PC-9 (cell line): ENCODE data around the gene MAMSTR. TPM values are rescaled to one million over a fixed set of nuclear protein-coding genes. Genes with fewer than 3 reads are reported as not detected.
A peak's percentile ranks its signal among the peaks of the same experiment; 100 is the strongest.

ENCODE experiments used
- BruUV-seq: library from RNA; stranded (reverse); fragments of 400-500 nt; replicated peaks from 2 replicates; lab custom pipeline; 2021; lab: Mats Ljungman, UMichigan
- CTCF ChIA-PET: fragments of 300-600 bp; sonication (Branson Sonifier 250); formaldehyde crosslinking; loops from one replicate; lab custom pipeline; 2022; ENCODE audit warnings: antibody characterized with exemption; lab: Charles Lee
- POLR2A ChIA-PET: fragments of 300-600 bp; sonication (Branson Sonifier 250); formaldehyde crosslinking; loops from one replicate; lab custom pipeline; 2022; ENCODE audit warnings: antibody characterized with exemption; ENCODE audit not compliant: unreplicated experiment; lab: Charles Lee
- DNase-seq, 2 experiments: peaks; one replicate each; pipeline versions ENCODE4 v3.0.0 to v3.0.0-alpha.2; 2015 to 2022; ENCODE audit warnings: mixed read lengths in 1 of 2
- H2AFZ ChIP-seq: fragments of 200-600 bp; sonication (generic); 2 replicates; pipeline ENCODE4 v1.8.1; 2017; ENCODE audit warnings: antibody characterized with exemption
- H3F3A ChIP-seq: fragments of 200-600 bp; sonication (generic); 2 replicates; pipeline ENCODE4 v1.8.1; 2017; ENCODE audit warnings: antibody characterized with exemption, mild to moderate bottlenecking, low read depth; ENCODE audit not compliant: insufficient read depth
- H3K27ac ChIP-seq: fragments of 200-600 bp; sonication (generic); 2 replicates; pipeline ENCODE4 v1.6.1; 2016; ENCODE audit warnings: mixed run types
- H3K27me3 ChIP-seq: fragments of 200-600 bp; sonication (generic); 2 replicates; pipeline ENCODE4 v1.6.1; 2016; ENCODE audit warnings: low read depth, mixed run types; ENCODE audit not compliant: insufficient read depth
- H3K36me3 ChIP-seq: fragments of 200-600 bp; sonication (generic); 2 replicates; pipeline ENCODE4 v1.6.1; 2016; ENCODE audit warnings: low read depth, mixed run types
- H3K4me1 ChIP-seq: fragments of 200-600 bp; sonication (generic); replicated peaks from 2 replicates; pipeline ENCODE4 v1.6.1; 2016; ENCODE audit warnings: mixed run types; ENCODE audit not compliant: insufficient read depth
- H3K4me2 ChIP-seq: fragments of 200-600 bp; sonication (generic); 2 replicates; pipeline ENCODE4 v1.6.1; 2017; ENCODE audit warnings: mixed run types
- H3K4me3 ChIP-seq: fragments of 200-600 bp; sonication (generic); 2 replicates; pipeline ENCODE4 v1.6.1; 2016; ENCODE audit warnings: mixed run types
- H3K79me2 ChIP-seq: fragments of 200-600 bp; sonication (generic); 2 replicates; pipeline ENCODE4 v1.6.1; 2017; ENCODE audit warnings: low read depth, mixed run types
- H3K9me2 ChIP-seq: fragments of 200-600 bp; sonication (generic); 2 replicates; pipeline ENCODE4 v1.8.1; 2017; ENCODE audit warnings: mild to moderate bottlenecking; ENCODE audit not compliant: insufficient read depth
- H3K9me3 ChIP-seq: fragments of 200-600 bp; sonication (generic); 2 replicates; pipeline ENCODE4 v1.8.1; 2016; ENCODE audit warnings: low read depth; ENCODE audit not compliant: insufficient read depth
- H4K20me1 ChIP-seq: fragments of 200-600 bp; sonication (generic); 2 replicates; pipeline ENCODE4 v1.8.1; 2017; ENCODE audit not compliant: insufficient read depth
- EZH2 ChIP-seq: fragments of 200-600 bp; sonication (generic); IDR thresholded peaks from 2 replicates; pipeline ENCODE4 v1.8.0; 2017; ENCODE audit warnings: antibody characterized with exemption, low read depth
- intact Hi-C: fragments of 100-400 bp; cut with micrococcal nuclease; formaldehyde crosslinking; loops from one replicate; pipeline ENCODE4 v1.10.0; 2022; ENCODE audit not compliant: unreplicated experiment
- total RNA-seq: library from RNA; stranded (reverse); gene quantifications from 2 replicates; pipeline ENCODE4 v1.2.3, GENCODE V29; 2021
- TF ChIP-seq, protein P1 (sequence below): fragments of 200-600 bp; sonication (generic); conservative IDR thresholded peaks from 2 replicates; pipeline ENCODE4 v1.6.1; 2017; ENCODE audit warnings: mixed run types, antibody characterized with exemption, mild to moderate bottlenecking, moderate library complexity

The MAMSTR gene
- total RNA-seq, 1 experiment from 2014 or later: 2.6 TPM

DNA sequence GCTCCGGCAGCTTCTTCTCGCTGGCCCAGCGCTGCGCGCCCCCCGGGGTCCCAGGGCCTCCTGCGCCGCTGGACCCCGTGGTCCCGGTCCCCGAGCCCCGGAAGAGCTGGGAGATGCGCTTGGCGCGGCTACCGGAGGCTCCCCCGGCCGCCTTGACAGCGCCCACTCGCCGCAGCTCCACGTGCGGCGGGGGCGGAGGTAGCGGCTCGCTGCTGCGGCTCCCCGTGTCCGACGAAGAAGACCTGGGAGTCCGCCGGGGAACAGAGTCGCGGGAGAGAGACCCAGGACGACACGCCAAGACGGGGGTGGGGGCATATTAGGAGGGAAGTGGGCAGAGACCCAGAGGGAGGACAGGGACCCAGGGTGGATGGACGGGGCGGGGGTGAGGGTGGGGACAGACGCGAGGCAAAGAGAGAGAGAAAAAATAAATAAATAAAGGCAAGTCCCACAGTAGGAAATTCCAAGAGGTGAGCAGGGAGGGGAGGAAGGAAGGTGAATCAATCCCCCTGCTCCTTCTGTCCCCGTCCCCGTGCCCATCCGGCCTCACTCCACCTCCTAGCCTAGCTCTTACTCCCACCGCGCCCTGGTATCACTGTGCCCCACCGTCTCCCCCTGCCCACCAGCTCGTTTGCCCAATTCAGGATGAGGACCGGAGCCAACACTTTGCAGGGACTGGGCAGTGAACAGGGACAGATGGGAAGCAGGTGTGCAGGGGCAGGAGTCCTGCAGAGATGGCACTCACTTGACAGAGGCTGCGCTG lies 20.1 kb upstream of the MAMSTR start:
- H2AFZ ChIP-seq: peak overlapping the region; percentile 85

DNA sequence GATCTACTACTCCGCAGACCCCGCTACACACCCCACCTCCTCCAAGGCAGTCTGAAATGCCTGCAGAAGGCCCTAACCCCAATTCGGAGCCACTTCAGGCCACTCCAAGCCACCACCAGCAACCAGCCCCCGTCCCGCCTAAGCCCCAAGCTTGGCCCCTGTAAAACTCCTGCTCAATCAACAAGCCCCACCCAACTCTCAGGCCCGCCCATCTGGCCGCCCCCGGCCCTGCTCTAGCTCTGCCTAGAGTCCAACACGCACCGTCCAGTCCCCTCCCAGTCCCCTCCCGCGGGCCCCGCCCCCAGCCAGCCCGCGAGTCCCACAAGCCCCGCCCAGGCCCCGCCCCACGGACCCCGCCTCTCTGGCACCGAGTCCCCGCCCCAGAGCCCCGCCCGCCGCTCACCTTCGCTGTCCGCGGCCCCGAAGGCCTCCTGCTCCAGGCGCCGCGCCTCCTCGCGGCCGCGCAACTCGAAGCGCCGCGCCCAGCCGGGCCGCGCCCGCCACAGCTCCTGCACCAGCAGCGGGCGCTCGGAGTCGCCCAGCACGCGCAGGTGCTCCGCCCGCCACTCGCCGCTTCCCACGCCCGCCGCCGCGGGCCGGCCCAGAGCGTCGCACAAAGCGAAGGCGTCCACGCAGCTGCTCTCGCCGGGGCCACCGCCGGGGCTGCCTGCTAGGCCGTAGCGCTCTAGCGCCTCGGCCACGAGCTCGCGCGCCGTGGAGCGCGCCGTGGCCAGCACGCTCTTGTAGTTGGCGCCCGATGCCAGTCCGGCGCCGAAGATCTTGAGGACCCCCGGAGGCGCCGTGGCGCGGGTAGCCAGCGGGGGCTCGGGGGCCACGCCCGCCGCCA lies 19.3 kb upstream of the MAMSTR start:
- no TSS peak for BruUV-seq
- Histone ChIP-seq H4K20me1 (no peaks in the 10 kb centered on the region), H3F3A (peaks cover 15% of the 10 kb centered on the region), H3K36me3 (no peaks in the 10 kb centered on the region), H3K9me2 (no peaks in the 10 kb centered on the region), H3K27ac (no peak overlapping the region), H3K79me2 (no peaks in the 10 kb centered on the region), H2AFZ (peak overlapping the region; percentile 85), H3K4me2 (peak overlapping the region; percentile 80), H3K9me3 (no peaks in the 10 kb centered on the region), H3K4me3 (peak overlapping the region; percentile 58; the same call in 1 of the 2 replicates), H3K27me3 (no peaks in the 10 kb centered on the region), H3K4me1 (no peaks in the 10 kb centered on the region; the same call in 1 of the 2 replicates)
- CTCF ChIA-PET: interaction anchor here (0.5 to 1.2 kb wide), 11 partner anchors 8 to 331 kb away, joined by 3 to 15 read pairs (median 4); partner anchors contain the start of genes FUT2, HSD17B14 and IZUMO1
- POLR2A ChIA-PET: interaction anchor here (0.6 to 0.7 kb wide), 10 partner anchors 14 to 535 kb away, joined by 3 to 8 read pairs (median 3); no protein-coding TSS in a partner anchor
- intact Hi-C loops: loop anchor here (1.0 to 5.0 kb wide), 4 partner anchors 14 to 101 kb away; partner anchors contain the start of genes DBP and FUT1
- TF ChIP-seq, protein P1, sequence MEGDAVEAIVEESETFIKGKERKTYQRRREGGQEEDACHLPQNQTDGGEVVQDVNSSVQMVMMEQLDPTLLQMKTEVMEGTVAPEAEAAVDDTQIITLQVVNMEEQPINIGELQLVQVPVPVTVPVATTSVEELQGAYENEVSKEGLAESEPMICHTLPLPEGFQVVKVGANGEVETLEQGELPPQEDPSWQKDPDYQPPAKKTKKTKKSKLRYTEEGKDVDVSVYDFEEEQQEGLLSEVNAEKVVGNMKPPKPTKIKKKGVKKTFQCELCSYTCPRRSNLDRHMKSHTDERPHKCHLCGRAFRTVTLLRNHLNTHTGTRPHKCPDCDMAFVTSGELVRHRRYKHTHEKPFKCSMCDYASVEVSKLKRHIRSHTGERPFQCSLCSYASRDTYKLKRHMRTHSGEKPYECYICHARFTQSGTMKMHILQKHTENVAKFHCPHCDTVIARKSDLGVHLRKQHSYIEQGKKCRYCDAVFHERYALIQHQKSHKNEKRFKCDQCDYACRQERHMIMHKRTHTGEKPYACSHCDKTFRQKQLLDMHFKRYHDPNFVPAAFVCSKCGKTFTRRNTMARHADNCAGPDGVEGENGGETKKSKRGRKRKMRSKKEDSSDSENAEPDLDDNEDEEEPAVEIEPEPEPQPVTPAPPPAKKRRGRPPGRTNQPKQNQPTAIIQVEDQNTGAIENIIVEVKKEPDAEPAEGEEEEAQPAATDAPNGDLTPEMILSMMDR: no peak
- no peak for TF ChIP-seq EZH2
- DNase-seq: peak; percentile 74 to 96

More for the DNA sequence above, 20.1 kb upstream of the MAMSTR start:
- H3K9me3 ChIP-seq: no peaks in the 10 kb centered on the region
- H3K27ac ChIP-seq: no peak overlapping the region
- H3F3A ChIP-seq: peaks cover 15% of the 10 kb centered on the region
- peak overlapping the region; percentile 80 for H3K4me2 ChIP-seq
- no TSS peak for BruUV-seq
- H3K36me3 ChIP-seq: no peaks in the 10 kb centered on the region
- CTCF ChIA-PET: interaction anchor here (0.6 to 1.2 kb wide), 3 partner anchors 8 to 330 kb away, joined by 3 to 4 read pairs (median 4); partner anchors contain the start of gene IZUMO1
- no peaks in the 10 kb centered on the region for H3K27me3 ChIP-seq
- intact Hi-C loops: loop anchor here (2.0 to 5.0 kb wide), 3 partner anchors 13 to 102 kb away; partner anchors contain the start of genes DBP and FUT1
- H3K9me2 ChIP-seq: no peaks in the 10 kb centered on the region
- POLR2A ChIA-PET: no interaction called here
- no peak for TF ChIP-seq EZH2
- TF ChIP-seq, protein P1: no peak
- H3K4me1 ChIP-seq: no peaks in the 10 kb centered on the region; the same call in 1 of the 2 replicates
- DNase-seq: no peak
- H4K20me1 ChIP-seq: no peaks in the 10 kb centered on the region
- H3K79me2 ChIP-seq: no peaks in the 10 kb centered on the region
- H3K4me3 ChIP-seq: peak overlapping the region; percentile 58; the same call in 1 of the 2 replicates
